GM12878 (cell line): ENCODE data around the gene SCLY. TPM values are rescaled to one million over a fixed set of nuclear protein-coding genes. Genes with fewer than 3 reads are reported as not detected.

Source experiments
- ATAC-seq: fragments of 200-7000 bp; cut with Tn5 transposase; 3 replicates; pipeline ENCODE4 v1.9.1; 2020; ENCODE audit warnings: mild to moderate bottlenecking, moderate library complexity
- BruUV-seq: library from RNA; stranded (reverse); fragments of 400-500 nt; replicated peaks from 2 replicates; lab custom pipeline; 2021; lab: Mats Ljungman, UMichigan
- CTCF ChIA-PET: fragments of 300-600 bp; sonication (Branson Sonifier 250); formaldehyde crosslinking; extraction: SDS; loops from one replicate; lab custom pipeline; 2021; ENCODE audit warnings: inconsistent platforms; lab: Yijun Ruan, JAX
- POLR2A ChIA-PET: fragments of 350-600 bp; formaldehyde crosslinking; extraction: SDS; loops from one replicate; lab custom pipeline; 2021; ENCODE audit warnings: inconsistent platforms; lab: Charles Lee
- RAD21 ChIA-PET: fragments of 300-600 bp; sonication (Branson Sonifier 250); formaldehyde crosslinking; loops from one replicate; lab custom pipeline; 2023; ENCODE audit warnings: antibody characterized with exemption; ENCODE audit not compliant: unreplicated experiment; lab: Charles Lee
- SMC1A ChIA-PET: fragments of 300-600 bp; sonication (Branson Sonifier 250); formaldehyde crosslinking; loops from one replicate; lab custom pipeline; 2023; ENCODE audit not compliant: unreplicated experiment, uncharacterized antibody; lab: Charles Lee
- DNase-seq: peaks from one replicate; pipeline ENCODE4 v3.0.0-alpha.2; 2011; ENCODE audit warnings: low read depth, low spot score
- FAIRE-seq: peaks from 3 replicates; lab custom pipeline; 2011; peaks lifted over from hg19 to GRCh38; lab: Jason Lieb, UNC
- H2AFZ ChIP-seq: 2 replicates; pipeline ENCODE4 v1.6.0; 2011; ENCODE audit warnings: low read depth, low read length, control low read depth; ENCODE audit not compliant: control insufficient read depth
- H3K27ac ChIP-seq: 2 replicates; pipeline ENCODE4 v1.5.1; 2011; ENCODE audit warnings: control low read depth; ENCODE audit not compliant: control insufficient read depth, insufficient read depth
- H3K27me3 ChIP-seq, 2 experiments: replicated peaks in 1 of 2; 2 replicates each; pipeline versions ENCODE4 v1.6.0 to v1.6.1; 2011; ENCODE audit warnings: low read length in 1 of 2; ENCODE audit not compliant: control insufficient read depth in 2 of 2, insufficient read depth in 2 of 2
- H3K36me3 ChIP-seq, 2 experiments: 2 replicates each; pipeline ENCODE4 v1.5.1; 2011; ENCODE audit warnings: low read length in 1 of 2; ENCODE audit not compliant: control insufficient read depth in 2 of 2, insufficient read depth in 2 of 2
- H3K4me1 ChIP-seq: 2 replicates; pipeline ENCODE4 v1.6.1; 2011; ENCODE audit warnings: mild to moderate bottlenecking, low read length, moderate library complexity, mixed read lengths; ENCODE audit not compliant: control insufficient read depth, insufficient read depth
- H3K4me2 ChIP-seq: 2 replicates; pipeline ENCODE4 v1.6.0; 2011; ENCODE audit warnings: control low read depth; ENCODE audit not compliant: control insufficient read depth, insufficient read depth
- H3K4me3 ChIP-seq: fragments of 200-600 bp; sonication (generic); 2 replicates; pipeline ENCODE4 v1.5.1; 2016
- H3K79me2 ChIP-seq: 2 replicates; pipeline ENCODE4 v1.6.0; 2011; ENCODE audit warnings: low read length; ENCODE audit not compliant: control insufficient read depth, insufficient read depth
- H3K9ac ChIP-seq: 2 replicates; pipeline ENCODE4 v1.8.0; 2011; ENCODE audit warnings: low read length, control low read depth, mixed read lengths; ENCODE audit not compliant: control insufficient read depth, insufficient read depth
- H3K9me3 ChIP-seq: replicated peaks from 3 replicates; pipeline ENCODE4 v1.5.1; 2011; ENCODE audit warnings: mild to moderate bottlenecking, low read length; ENCODE audit not compliant: control insufficient read depth, insufficient read depth
- H4K20me1 ChIP-seq: 2 replicates; pipeline ENCODE4 v1.6.0; 2011; ENCODE audit not compliant: control insufficient read depth, insufficient read depth
- KDM1A ChIP-seq: fragments of 200-600 bp; sonication (generic); IDR thresholded peaks from 2 replicates; pipeline ENCODE4 v1.6.1; 2016; ENCODE audit warnings: borderline replicate concordance
- MLLT1 ChIP-seq: fragments of 450-650 bp; IDR thresholded peaks from 2 replicates; pipeline ENCODE4 v1.6.1; 2016; ENCODE audit warnings: mild to moderate bottlenecking
- MTA2 ChIP-seq: fragments of 450-650 bp; IDR thresholded peaks from 2 replicates; pipeline ENCODE4 v1.6.1; 2016; ENCODE audit warnings: low read depth, mild to moderate bottlenecking, moderate library complexity
- NR2F1 ChIP-seq: fragments of 450-650 bp; conservative IDR thresholded peaks from 2 replicates; pipeline ENCODE4 v1.6.1; 2017; ENCODE audit warnings: mild to moderate bottlenecking
- SMC3 ChIP-seq: IDR thresholded peaks from 2 replicates; pipeline ENCODE4 v1.6.1; 2011; ENCODE audit warnings: low read length, improper control_type of control experiment, borderline replicate concordance
- STAT3 ChIP-seq: IDR thresholded peaks from 2 replicates; pipeline ENCODE4 v1.6.1; 2011; ENCODE audit warnings: low read depth, low read length, improper control_type of control experiment
- WGBS: methylation state at CpG from one replicate; pipeline ENCODE4 v1.1.6; 2016; ENCODE audit warnings: low lambda C conversion rate; ENCODE audit not compliant: insufficient replicate concordance, insufficient coverage; ENCODE audit errors: missing lambda C conversion rate; 5-methylcytosine and 5-hydroxymethylcytosine counted together
- in situ Hi-C: fragments of 300-500 bp; cut with MboI; formaldehyde crosslinking; loops from 9 replicates; pipeline ENCODE4 v1.14.3; 2018; ENCODE audit warnings: mixed read lengths
- intact Hi-C: fragments of 100-400 bp; cut with micrococcal nuclease; formaldehyde crosslinking; loops from one replicate; pipeline ENCODE4 v1.14.2; 2022; ENCODE audit not compliant: unreplicated experiment
- polyA plus RNA-seq, 11 experiments: library from polyadenylated mRNA; depleted of rRNA in 4 of 11; unstranded in 6 of 11; stranded (reverse) in 5 of 11; fragments of >200 nt; fragmentation: Nextera tagmentation in 4 of 11; fragmentation: Illumina TruSeq in 1 of 11; extraction: Ambion mirVana in 4 of 11; extraction: Trizol in 1 of 11; gene quantifications; 1 replicate in 1 of 11; 2 replicates in 10 of 11; pipeline versions ENCODE4 v1.2.1 to v1.2.3, GENCODE V29; 2011 to 2016; ENCODE audit warnings: inconsistent platforms in 2 of 11, missing spikeins in 2 of 11, low read depth in 1 of 11
- total RNA-seq, 4 experiments: library from RNA; depleted of rRNA in 3 of 4; stranded (reverse); fragments of >200 nt in 3 of 4; fragmentation: Illumina TruSeq in 1 of 4; extraction: Trizol in 1 of 4; gene quantifications; 2 replicates each; pipeline versions ENCODE4 v1.2.1 to v1.2.3, GENCODE V29; 2013 to 2021
- TF ChIP-seq, protein P1 (sequence below): fragments of 450-650 bp; IDR thresholded peaks from 2 replicates; pipeline ENCODE4 v1.6.1; 2017; ENCODE audit warnings: antibody characterized with exemption, mild to moderate bottlenecking, moderate library complexity
- TF ChIP-seq, protein P2 (sequence below): IDR thresholded peaks from 2 replicates; pipeline ENCODE4 v1.6.1; 2012; ENCODE audit warnings: low read length, inconsistent platforms

The SCLY gene
- total and polyA plus RNA-seq, 10 of the 15 experiments (the other 5 are each of a cell fraction or from before 2014, with no cell fraction given), result 3.3 to 49.1 (median 32.3) TPM

GRCh38 chr2:238079874-238080327 is 19.1 kb downstream of the SCLY start (continued):
- no peak for TF ChIP-seq STAT3
- TF ChIP-seq SMC3, result no peak
- TF ChIP-seq, protein P1, sequence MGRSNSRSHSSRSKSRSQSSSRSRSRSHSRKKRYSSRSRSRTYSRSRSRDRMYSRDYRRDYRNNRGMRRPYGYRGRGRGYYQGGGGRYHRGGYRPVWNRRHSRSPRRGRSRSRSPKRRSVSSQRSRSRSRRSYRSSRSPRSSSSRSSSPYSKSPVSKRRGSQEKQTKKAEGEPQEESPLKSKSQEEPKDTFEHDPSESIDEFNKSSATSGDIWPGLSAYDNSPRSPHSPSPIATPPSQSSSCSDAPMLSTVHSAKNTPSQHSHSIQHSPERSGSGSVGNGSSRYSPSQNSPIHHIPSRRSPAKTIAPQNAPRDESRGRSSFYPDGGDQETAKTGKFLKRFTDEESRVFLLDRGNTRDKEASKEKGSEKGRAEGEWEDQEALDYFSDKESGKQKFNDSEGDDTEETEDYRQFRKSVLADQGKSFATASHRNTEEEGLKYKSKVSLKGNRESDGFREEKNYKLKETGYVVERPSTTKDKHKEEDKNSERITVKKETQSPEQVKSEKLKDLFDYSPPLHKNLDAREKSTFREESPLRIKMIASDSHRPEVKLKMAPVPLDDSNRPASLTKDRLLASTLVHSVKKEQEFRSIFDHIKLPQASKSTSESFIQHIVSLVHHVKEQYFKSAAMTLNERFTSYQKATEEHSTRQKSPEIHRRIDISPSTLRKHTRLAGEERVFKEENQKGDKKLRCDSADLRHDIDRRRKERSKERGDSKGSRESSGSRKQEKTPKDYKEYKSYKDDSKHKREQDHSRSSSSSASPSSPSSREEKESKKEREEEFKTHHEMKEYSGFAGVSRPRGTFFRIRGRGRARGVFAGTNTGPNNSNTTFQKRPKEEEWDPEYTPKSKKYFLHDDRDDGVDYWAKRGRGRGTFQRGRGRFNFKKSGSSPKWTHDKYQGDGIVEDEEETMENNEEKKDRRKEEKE, result no peak
- no peak for TF ChIP-seq MTA2
- no peak for TF ChIP-seq MLLT1

- H3K9ac ChIP-seq, result no peak overlapping the region
- TF ChIP-seq, protein P2, sequence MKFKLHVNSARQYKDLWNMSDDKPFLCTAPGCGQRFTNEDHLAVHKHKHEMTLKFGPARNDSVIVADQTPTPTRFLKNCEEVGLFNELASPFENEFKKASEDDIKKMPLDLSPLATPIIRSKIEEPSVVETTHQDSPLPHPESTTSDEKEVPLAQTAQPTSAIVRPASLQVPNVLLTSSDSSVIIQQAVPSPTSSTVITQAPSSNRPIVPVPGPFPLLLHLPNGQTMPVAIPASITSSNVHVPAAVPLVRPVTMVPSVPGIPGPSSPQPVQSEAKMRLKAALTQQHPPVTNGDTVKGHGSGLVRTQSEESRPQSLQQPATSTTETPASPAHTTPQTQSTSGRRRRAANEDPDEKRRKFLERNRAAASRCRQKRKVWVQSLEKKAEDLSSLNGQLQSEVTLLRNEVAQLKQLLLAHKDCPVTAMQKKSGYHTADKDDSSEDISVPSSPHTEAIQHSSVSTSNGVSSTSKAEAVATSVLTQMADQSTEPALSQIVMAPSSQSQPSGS, result no peak
- TF ChIP-seq KDM1A (no peak), NR2F1 (no peak)
- intact Hi-C loops, result no loop called here
- no peak overlapping the region for H3K27ac ChIP-seq
- no peaks in the 10 kb centered on the region for H3K9me3 ChIP-seq
- in situ Hi-C loops, result no loop called here
- CTCF ChIA-PET, result no interaction called here
- no TSS peak for BruUV-seq
- H3K4me2 ChIP-seq, result no peak overlapping the region
- 98% methylated on average over 15 of the region's 15 CpGs for WGBS
- RAD21 ChIA-PET, result no interaction called here
- no peaks in the 10 kb centered on the region for H3K27me3 ChIP-seq
- H2AFZ ChIP-seq, result no peak overlapping the region
- H3K79me2 ChIP-seq, result no peaks in the 10 kb centered on the region
- no peaks in the 10 kb centered on the region for H4K20me1 ChIP-seq
- FAIRE-seq, result no peak
- no peak for DNase-seq
- peaks cover 18 to 28% of the 10 kb centered on the region in 2 experiments for H3K36me3 ChIP-seq
- SMC1A ChIA-PET, result interaction anchor here (1.1 kb wide), 1 partner anchor 12 kb away, joined by 5 read pairs; no protein-coding TSS in a partner anchor
- no peaks in the 10 kb centered on the region for H3K4me1 ChIP-seq
- ATAC-seq, result no peak
- H3K4me3 ChIP-seq, result no peak overlapping the region
- POLR2A ChIA-PET, result no interaction called here
These were observed 19.7 kb downstream of the SCLY start for GRCh38 chr2:238080518-238080917.
